HG03066 (cell line): ENCODE results near the gene CDH13.

Source experiments
- ATAC-seq: cut with Tn5 transposase; IDR thresholded peaks from one replicate; pipeline ENCODE4 v1.9.1; 2021; ENCODE audit warnings: low read depth; ENCODE audit not compliant: unreplicated experiment

The CDH13 gene

GRCh38 chr16:83509316-83509715 lies 882.5 kb downstream of the CDH13 start:
- no peak for ATAC-seq

DNA sequence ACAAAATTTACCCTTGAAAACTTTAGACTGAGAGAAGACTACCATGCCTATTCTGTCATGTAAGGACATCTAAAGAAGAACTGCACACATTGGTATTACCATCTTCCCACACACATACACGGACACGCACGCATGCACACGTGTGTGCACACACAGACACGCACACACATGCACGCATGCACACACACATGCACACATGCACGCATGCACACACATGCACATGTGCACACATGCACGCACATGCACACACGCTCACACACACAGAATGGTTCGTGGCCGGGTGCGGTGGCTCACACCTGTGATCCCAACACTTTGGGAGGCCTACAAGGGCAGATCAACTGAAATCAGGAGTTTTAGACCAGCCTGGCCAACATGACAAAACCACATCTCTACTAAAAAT lies 884.1 kb downstream of the CDH13 start:
- ATAC-seq, result no peak

DNA sequence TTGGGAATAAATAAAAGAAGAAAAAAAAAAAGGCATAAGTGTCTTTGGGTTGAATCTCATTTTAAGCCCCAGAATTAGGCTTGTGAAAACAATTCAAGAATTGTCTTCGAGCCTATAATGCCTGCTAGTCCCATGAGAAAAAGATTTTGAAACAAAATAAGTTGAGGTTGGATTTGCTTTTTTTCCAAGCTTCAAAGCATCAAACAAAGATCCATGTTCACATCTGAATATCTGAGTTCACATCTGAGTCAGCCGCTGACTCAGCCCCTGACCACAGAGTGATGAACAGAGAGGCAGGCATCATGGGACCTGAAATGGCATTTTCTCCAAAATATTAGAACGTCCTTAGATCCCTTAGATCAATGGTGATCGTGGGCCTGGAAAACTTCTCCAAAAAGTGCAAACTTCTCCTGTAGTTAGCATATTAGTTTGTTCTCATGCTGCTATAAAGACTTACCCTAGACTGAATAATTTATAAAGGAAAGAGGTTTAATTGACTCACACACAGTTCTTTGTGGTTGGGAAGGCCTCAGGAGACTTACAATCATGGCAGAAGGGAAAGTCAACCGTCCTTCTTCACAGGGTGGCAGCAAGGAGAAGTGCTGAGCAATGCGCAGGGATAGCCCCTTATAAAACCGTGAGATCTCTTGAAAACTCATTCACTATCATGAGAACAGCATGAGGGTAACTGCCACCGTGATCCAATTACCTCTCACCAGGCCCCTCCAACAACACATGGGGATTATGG lies 886.4 kb downstream of the CDH13 start:
- ATAC-seq, result no peak

- ATAC-seq, result no peak
Measured at GRCh38 chr16:83515395-83515794, 888.6 kb downstream of the CDH13 start.

- no peak for ATAC-seq
Measured at GRCh38 chr16:83516931-83517330, 890.2 kb downstream of the CDH13 start.

DNA sequence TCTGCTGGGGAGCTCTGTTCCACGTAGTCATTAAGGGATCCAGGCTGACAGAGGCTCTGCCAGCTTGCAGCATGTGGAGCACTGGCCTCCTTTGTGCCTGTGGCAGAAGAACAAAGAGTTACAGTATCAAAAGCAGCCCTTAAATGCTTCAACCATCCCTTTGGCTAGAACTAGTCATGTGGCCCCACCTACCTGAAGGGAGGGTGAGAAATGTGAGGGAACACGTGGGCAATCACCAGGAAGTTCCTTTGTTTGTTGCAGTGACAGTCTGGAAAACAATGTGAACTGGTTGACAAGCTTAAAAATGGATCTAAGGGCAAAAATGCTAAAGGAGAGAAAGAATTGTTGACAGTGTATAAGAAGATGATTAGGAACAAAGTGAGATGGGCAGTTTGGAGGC lies 890.6 kb downstream of the CDH13 start:
- no peak for ATAC-seq

DNA sequence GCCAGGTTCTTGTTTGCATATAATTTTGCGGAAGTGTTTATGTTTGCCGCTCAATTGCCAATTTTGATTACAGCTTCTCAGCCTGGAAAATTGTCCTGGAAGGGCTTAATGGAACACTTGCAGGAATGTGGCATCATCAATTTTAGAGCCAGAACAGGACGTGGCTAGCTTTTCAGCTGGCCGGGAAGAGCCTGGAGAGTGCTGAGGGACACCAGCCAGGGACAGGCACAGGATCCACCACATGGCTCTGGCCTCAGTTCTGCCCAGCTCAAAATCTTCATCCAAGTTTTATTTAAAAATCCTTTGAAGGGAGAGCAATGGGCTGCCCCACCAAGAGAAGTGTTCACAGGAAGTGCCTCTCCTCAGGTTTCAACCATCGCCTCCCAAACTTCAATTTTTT lies 893.8 kb downstream of the CDH13 start:
- no peak for ATAC-seq

DNA sequence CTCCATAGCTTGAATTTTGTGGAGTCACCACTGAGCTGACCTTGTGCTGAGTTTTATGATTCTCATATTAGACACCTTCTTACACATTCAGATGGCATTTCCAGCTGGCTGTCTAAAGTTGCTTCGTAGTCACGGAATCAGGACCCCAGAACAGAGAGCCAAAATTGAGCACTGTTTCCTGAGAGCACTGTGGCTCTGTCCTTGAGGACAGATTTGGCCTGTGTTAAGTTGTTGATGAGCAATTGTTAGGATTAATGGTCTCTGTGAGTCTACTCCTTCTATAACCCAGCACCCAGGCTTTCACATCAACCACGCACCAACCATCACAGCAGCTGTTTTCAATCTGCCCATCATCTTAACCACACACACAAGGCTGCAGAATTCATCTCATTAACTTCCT lies 903.5 kb downstream of the CDH13 start:
- no peak for ATAC-seq

GRCh38 chr16:83532634-83533033 lies 905.9 kb downstream of the CDH13 start:
- ATAC-seq, result no peak

- no peak for ATAC-seq
Measured at GRCh38 chr16:83533193-83533592, 906.4 kb downstream of the CDH13 start.

DNA sequence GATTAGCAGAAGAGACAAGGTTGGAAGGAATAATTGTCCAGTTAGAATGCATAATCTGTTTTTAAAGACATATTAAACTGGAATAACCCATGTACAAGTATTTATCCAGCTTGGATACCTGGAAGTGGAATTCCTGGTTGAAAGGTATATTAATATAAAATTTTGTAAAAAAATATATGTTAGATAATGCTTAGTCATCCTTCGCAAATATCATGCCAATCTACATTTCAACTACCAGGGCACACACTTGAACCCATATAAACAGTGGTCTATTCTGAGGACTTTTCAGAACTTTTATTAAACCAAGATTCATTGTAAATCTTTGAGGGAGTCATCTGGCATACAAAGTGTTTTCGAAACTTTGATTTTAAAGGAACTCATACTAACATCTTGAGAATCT lies 911.9 kb downstream of the CDH13 start:
- ATAC-seq, result no peak

DNA sequence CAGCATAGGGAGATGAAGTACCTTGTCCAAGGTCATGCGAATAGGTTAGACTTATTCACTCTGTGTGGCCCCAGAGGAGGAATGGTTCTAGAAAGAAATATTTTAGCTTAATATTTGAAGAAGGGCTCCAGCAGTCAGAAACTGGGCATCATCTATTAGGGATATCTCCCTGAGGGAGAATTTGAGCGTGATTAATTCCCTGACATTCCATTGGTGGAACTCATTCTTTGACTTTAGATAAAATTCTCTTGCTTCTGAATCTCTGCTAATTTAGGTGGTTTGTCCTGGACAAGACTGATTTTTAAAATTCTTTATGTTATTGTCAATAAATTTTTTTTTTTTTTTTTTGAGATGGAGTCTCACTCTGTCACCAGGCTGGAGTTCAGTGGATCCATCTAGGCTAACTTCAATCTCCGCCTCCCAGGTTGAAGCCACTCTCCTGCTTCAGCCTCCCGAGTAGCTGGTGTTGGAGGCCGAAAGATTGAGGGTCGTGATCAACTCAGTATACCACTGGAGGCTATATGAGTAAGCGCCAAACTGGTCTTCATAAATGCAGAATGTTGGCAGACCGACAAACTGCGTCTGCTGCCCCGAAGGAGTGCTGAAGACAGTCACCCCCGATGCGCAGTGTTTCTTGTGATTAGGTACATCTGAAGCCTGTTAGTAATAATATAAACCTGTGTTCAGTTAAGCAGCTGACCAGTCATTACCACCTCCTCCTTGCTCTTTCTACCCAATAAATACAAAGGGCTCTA lies 913.1 kb downstream of the CDH13 start:
- ATAC-seq, result no peak

DNA sequence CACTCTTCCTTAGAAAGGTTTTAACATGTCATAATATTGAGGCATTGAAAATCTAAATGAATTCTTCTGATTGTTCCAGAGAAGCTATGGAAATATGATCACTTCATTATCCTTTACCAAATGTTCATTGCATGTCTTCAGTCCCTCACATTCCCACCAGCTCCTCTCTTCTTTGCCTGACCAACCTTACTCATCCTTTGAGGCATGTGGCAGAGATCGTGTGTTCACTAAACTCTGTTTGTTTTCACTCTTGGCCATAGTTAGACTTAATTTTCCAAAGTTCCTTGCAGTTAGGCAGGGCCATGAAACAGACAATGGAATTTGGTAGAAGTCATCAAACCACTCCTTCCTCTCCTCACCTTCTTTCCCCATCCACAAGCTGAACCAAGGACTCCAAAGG lies 914.5 kb downstream of the CDH13 start:
- ATAC-seq, result no peak

DNA sequence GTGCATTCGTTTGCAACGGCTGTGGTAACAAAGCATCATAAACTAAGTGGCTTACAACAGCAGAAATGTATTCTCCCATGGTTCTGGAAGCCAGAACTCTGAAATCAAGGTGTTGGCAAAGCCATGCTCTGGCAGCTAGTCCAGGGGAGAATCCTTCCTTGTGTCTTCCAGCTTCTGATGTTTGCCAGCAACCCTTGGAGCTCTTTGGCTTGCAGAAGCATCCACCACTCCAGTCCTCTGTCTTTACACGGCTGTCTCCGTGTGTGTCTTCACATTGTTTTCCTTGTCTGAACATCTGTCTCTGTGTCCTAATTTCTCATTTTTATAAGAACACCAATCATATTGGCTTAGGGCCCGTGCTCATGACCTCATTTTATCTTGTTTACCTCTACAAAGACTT lies 915.7 kb downstream of the CDH13 start:
- ATAC-seq, result no peak

DNA sequence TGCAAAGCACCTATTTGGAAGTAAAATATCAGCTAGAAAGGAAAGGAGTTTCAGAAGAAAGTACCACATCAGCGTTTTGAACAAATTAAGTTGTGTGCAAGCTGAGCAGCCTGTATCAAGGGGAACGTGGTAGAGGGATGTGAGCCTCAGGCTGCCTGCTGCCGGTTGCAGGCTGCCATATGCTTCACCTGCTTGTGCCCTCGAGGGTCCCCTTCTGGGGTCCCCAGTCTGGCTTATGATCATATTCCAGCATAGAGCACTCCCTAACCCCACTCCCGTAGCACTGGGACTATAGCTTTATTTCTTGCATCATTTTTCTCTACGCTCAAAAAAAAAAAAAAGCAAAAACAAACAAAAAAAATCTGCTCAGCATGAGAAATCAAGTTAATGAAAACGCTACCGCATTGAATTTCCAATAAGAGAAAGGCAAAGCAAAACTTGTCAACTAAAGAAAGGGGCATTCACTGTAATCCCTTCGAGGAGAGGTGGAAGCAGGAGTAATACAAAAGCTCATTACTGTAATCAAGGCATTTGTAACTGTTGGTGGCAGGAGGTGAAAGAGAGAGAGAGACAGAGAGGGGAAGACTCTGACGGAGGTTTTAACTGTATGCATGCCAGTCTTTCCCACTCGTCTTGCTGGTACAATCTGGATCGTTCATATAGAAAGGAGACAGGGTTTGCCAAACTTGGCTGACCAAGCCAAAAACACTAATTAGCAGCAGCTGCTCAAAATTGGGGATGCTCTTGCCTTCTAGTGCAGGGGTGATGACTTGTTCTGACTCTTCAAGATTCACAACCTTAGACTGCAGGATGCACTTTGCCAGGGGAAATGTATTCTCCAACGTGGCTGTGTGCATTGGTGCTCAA lies 922.8 kb downstream of the CDH13 start:
- ATAC-seq, result no peak

DNA sequence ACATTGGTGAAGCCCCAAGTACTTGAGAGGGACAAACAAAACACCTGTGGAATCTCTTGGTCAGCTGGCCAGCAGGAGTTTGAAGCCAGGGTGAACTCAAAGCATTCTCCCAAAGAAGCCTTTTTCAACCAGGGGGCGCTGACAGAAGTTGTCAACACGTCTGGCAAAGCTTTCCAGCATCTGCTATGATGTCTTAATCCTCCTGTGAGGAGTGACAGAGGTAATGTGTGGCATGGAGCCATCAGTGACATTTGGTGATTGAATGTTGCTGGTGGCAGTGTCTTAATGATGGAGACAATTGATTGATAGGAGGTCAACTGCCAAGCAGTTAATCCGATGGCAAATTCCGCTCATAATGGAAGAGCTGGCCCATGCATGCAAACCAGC lies 923.4 kb downstream of the CDH13 start:
- no peak for ATAC-seq

- ATAC-seq, result no peak
Measured at GRCh38 chr16:83552228-83552627, 925.5 kb downstream of the CDH13 start.

DNA sequence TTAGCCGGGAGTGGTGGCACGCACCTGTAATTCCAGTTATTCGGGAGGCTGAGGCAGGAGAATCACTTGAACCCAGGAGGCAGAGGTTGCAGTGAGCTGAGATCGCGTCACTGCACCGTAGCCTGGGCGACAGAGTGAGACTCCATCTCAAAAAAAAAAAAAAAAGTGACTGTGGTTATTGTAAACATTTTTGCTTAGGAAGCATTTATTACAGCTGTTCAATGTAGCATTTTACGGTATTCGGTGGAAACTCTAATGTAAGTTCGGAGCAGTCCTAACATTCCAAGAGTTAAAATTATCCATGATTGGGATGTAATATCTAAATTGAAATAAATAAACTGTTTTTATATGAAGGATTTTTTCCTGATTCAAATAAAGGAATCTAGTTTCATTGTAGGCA lies 926.2 kb downstream of the CDH13 start:
- no peak for ATAC-seq

- no peak for ATAC-seq
Measured at GRCh38 chr16:83554096-83554495, 927.3 kb downstream of the CDH13 start.

GRCh38 chr16:83554540-83554939 lies 927.8 kb downstream of the CDH13 start:
- ATAC-seq, result no peak

- ATAC-seq, result no peak
Measured at GRCh38 chr16:83561876-83562275, 935.1 kb downstream of the CDH13 start.
